K562 (cell line): ENCODE results near the gene HES5. TPM values are rescaled to one million over a fixed set of nuclear protein-coding genes. Genes with fewer than 3 reads are reported as not detected.
"Not testable (repeated sequence)": the region's sequence is repeated elsewhere in the genome, so short reads cannot be mapped to it uniquely, and the experiment has no call there.

Experiments used
- ATAC-seq: fragments of 200-7000 bp; cut with Tn5 transposase; 3 replicates; pipeline ENCODE4 v1.9.1; 2020; ENCODE audit warnings: moderate library complexity
- BruUV-seq: library from RNA; stranded (reverse); fragments of 400-500 nt; replicated peaks from 2 replicates; lab custom pipeline; 2021; lab: Mats Ljungman, UMichigan
- CTCF ChIA-PET: fragments of 300-600 bp; formaldehyde crosslinking; extraction: SDS; loops from one replicate; lab custom pipeline; 2021; ENCODE audit warnings: low intra/inter-chr PET ratio; lab: Yijun Ruan, JAX
- POLR2A ChIA-PET: fragments of 300-600, 350-650 bp; sonication (Branson Sonifier 250); formaldehyde crosslinking; extraction: SDS; loops from one replicate; lab custom pipeline; 2021; ENCODE audit warnings: antibody characterized with exemption, inconsistent platforms; lab: Yijun Ruan, JAX
- DNase-seq, 4 experiments: peaks; one replicate each; pipeline versions ENCODE4 v3.0.0 to v3.0.0-alpha.2; 2011 to 2018; ENCODE audit warnings: low spot score in 3 of 4, mixed read lengths in 3 of 4; ENCODE audit errors: extremely low read depth in 1 of 4
- FAIRE-seq: peaks from 2 replicates; lab custom pipeline; 2011; peaks lifted over from hg19 to GRCh38; lab: Jason Lieb, UNC
- H2AFZ ChIP-seq: 2 replicates; pipeline ENCODE4 v1.6.0; 2011; ENCODE audit warnings: low read depth, low read length, control low read depth, inconsistent platforms
- H3K27ac ChIP-seq: fragments of 200-600 bp; 3 replicates; pipeline ENCODE4 v1.8.0; 2011; ENCODE audit warnings: low read depth, mild to moderate bottlenecking, control low read depth, inconsistent platforms, low read length, moderate library complexity, mixed read lengths; ENCODE audit errors: extremely low read depth
- H3K27me3 ChIP-seq, 2 experiments: fragments of 300-600 bp in 1 of 2; 2 replicates in 1 of 2; 3 replicates in 1 of 2; pipeline versions ENCODE4 v1.6.0 to v1.8.0; 2011; ENCODE audit warnings: inconsistent platforms in 2 of 2, low read length in 2 of 2, mild to moderate bottlenecking in 1 of 2, mixed read lengths in 1 of 2, moderate library complexity in 1 of 2; ENCODE audit not compliant: control insufficient read depth in 2 of 2, insufficient read depth in 2 of 2
- H3K36me3 ChIP-seq: fragments of 300-600 bp; 3 replicates; pipeline ENCODE4 v1.8.0; 2011; ENCODE audit warnings: mild to moderate bottlenecking, low read length, inconsistent platforms; ENCODE audit not compliant: control insufficient read depth, insufficient read depth
- H3K4me1 ChIP-seq, 2 experiments: fragments of 200-600 bp in 1 of 2; replicated peaks in 1 of 2; 2 replicates in 1 of 2; 3 replicates in 1 of 2; pipeline versions ENCODE4 v1.5.1 to v1.8.0; 2011; ENCODE audit warnings: inconsistent platforms in 2 of 2, low read length in 2 of 2, mild to moderate bottlenecking in 1 of 2, mixed read lengths in 1 of 2, moderate library complexity in 1 of 2; ENCODE audit not compliant: control insufficient read depth in 2 of 2, insufficient read depth in 2 of 2
- H3K4me2 ChIP-seq: 2 replicates; pipeline ENCODE4 v1.6.1; 2011; ENCODE audit warnings: low read length, control low read depth, inconsistent platforms, mixed read lengths; ENCODE audit not compliant: insufficient read depth
- H3K4me3 ChIP-seq: fragments of 200-600 bp; sonication (generic), shearing (Covaris generic); 2 replicates; pipeline ENCODE4 v1.5.1; 2016; ENCODE audit warnings: control low read depth, inconsistent platforms
- H3K79me2 ChIP-seq: fragments of 200-600 bp; 3 replicates; pipeline ENCODE4 v1.8.0; 2011; ENCODE audit warnings: low read length, inconsistent platforms; ENCODE audit not compliant: control insufficient read depth, insufficient read depth
- H3K9ac ChIP-seq, 2 experiments: 2 replicates each; pipeline versions ENCODE4 v1.6.0 to v1.6.1; 2011; ENCODE audit warnings: low read depth in 2 of 2, low read length in 2 of 2, control low read depth in 1 of 2, inconsistent platforms in 1 of 2, mild to moderate bottlenecking in 1 of 2, mixed read lengths in 1 of 2; ENCODE audit not compliant: insufficient read depth in 1 of 2
- H3K9me1 ChIP-seq: one replicate; pipeline ENCODE4 v1.6.0; 2011; ENCODE audit warnings: inconsistent platforms, mild to moderate bottlenecking, low read length, moderate library complexity; ENCODE audit not compliant: control insufficient read depth, insufficient read depth
- H3K9me3 ChIP-seq: replicated peaks from 2 replicates; pipeline ENCODE4 v1.5.1; 2011; ENCODE audit warnings: low read depth, low read length, inconsistent platforms; ENCODE audit not compliant: control insufficient read depth, insufficient read depth
- H4K20me1 ChIP-seq: replicated peaks from 2 replicates; pipeline ENCODE4 v1.6.1; 2011; ENCODE audit warnings: low read length, inconsistent platforms, mixed read lengths; ENCODE audit not compliant: control insufficient read depth, insufficient read depth
- HDAC6 ChIP-seq: IDR thresholded peaks from 2 replicates; pipeline ENCODE4 v1.6.1; 2012; ENCODE audit warnings: low read depth, mild to moderate bottlenecking, control low read depth, inconsistent platforms, low read length, moderate library complexity
- WGBS: fragments of 100-300 bp; shearing (Covaris generic); methylation state at CpG from one replicate; pipeline ENCODE4 v1.1.6; 2016; ENCODE audit warnings: low coverage, mixed read lengths; ENCODE audit not compliant: insufficient coverage; ENCODE audit errors: missing lambda C conversion rate; 5-methylcytosine and 5-hydroxymethylcytosine counted together
- in situ Hi-C: fragments of 300-500 bp; cut with MboI; formaldehyde crosslinking; loops from 4 replicates; pipeline ENCODE4 v1.15.0; 2018; ENCODE audit warnings: inconsistent platforms, mixed read lengths
- intact Hi-C: fragments of 100-400 bp; cut with micrococcal nuclease; formaldehyde crosslinking; loops from 2 replicates; pipeline ENCODE4 v1.14.2; 2022
- polyA plus RNA-seq, 8 experiments: library from polyadenylated mRNA; depleted of rRNA in 4 of 8; stranded (reverse) in 5 of 8; unstranded in 3 of 8; fragments of >200 nt; fragmentation: Nextera tagmentation in 2 of 8; fragmentation: Illumina TruSeq in 1 of 8; extraction: Ambion mirVana in 2 of 8; extraction: Trizol in 1 of 8; gene quantifications; 2 replicates each; pipeline versions ENCODE4 v1.2.1 to v1.2.3, GENCODE V29; 2011 to 2014; ENCODE audit warnings: inconsistent platforms in 1 of 8, missing spikeins in 1 of 8
- total RNA-seq, 7 experiments: library from RNA; depleted of rRNA in 6 of 7; stranded (reverse); fragments of >200 nt in 6 of 7; fragmentation: Illumina TruSeq in 2 of 7; extraction: Trizol in 2 of 7; gene quantifications; 2 replicates each; pipeline versions ENCODE4 v1.2.1 to v1.2.3, GENCODE V29; 2011 to 2021; ENCODE audit warnings: low replicate concordance in 1 of 7
- TF ChIP-seq, protein P1 (sequence below): fragments of 450-650 bp; formaldehyde crosslinking; IDR thresholded peaks from 2 replicates; pipeline ENCODE4 v1.4.0; 2022; ENCODE audit warnings: missing genetic modification characterization

The HES5 gene
- total and polyA plus RNA-seq, 9 of the 15 experiments (the other 6 are each of a cell fraction or from before 2014, with no cell fraction given) = not detected

DNA sequence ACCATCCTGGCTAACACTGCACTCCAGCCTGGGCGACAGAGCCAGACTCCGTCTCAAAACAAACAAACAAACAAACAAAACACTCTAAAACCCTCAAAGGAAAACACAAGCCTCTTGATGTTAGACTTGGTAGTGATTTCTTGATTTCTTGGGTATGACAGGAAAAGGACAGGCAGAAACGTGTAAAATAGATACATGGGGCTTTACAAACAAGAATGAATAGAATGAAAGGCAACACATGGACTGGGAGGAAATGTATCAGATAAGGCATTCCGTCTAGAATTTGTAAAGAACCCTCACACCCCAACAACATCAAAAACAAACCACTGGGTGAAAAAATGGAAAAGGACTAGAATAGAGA lies 48.7 kb upstream of the HES5 start:
- 35% methylated on average over 4 of the region's 4 CpGs for WGBS
- in situ Hi-C loops = no loop called here
- ATAC-seq = no peak

DNA sequence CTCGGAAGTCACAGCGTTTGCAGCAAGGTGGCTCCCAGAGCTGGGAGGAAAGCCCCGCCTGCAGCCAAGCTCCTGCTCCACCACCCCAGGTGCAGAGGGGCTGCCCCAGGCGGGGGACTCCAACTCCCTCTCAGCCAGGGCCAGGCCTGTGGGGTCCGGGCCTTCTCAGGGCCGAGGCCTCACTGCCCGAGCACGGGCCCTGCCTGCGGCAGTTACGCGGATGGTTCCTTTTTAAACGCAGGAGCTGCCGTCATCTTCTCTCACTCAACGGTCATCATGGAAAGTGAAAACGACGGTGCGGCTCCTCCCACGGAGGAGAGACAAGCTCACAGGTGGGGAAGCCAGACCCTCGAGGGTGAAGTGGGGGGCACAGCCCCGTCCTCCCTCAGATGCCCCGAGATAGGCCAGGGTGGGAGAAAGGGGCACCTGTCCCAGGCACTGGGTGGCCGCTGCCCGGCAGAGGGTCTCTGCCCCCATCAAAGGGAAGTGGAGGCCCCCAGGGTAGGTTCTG lies 47.6 kb upstream of the HES5 start:
- H3K36me3 ChIP-seq, H3K27ac ChIP-seq, H3K9me3 ChIP-seq, CTCF ChIA-PET, BruUV-seq, in situ Hi-C loops, H4K20me1 ChIP-seq, intact Hi-C loops, H3K9ac ChIP-seq, H3K79me2 ChIP-seq, ATAC-seq, H2AFZ ChIP-seq, H3K9me1 ChIP-seq, FAIRE-seq, H3K4me2 ChIP-seq, DNase-seq, H3K4me3 ChIP-seq: not testable (repeated sequence)
- H3K27me3 ChIP-seq = peaks cover 29 to 48% of the 10 kb centered on the region in 2 experiments
- 51% methylated on average over 10 of the region's 23 CpGs for WGBS
- POLR2A ChIA-PET = interaction anchor here (0.6 kb wide), 1 partner anchor 31 kb away, joined by 3 read pairs; no protein-coding TSS in a partner anchor
- H3K4me1 ChIP-seq = peaks cover 11 to 27% of the 10 kb centered on the region in 2 experiments; a peak in 4 of 5 replicates

More for the DNA sequence above, 48.7 kb upstream of the HES5 start:
- POLR2A ChIA-PET = no interaction called here
- intact Hi-C loops = no loop called here
- H3K27ac ChIP-seq = no peak overlapping the region
- peaks cover 14 to 31% of the 10 kb centered on the region in 2 experiments; a peak in 4 of 5 replicates for H3K4me1 ChIP-seq
- DNase-seq = no peak
- TF ChIP-seq, protein P1, sequence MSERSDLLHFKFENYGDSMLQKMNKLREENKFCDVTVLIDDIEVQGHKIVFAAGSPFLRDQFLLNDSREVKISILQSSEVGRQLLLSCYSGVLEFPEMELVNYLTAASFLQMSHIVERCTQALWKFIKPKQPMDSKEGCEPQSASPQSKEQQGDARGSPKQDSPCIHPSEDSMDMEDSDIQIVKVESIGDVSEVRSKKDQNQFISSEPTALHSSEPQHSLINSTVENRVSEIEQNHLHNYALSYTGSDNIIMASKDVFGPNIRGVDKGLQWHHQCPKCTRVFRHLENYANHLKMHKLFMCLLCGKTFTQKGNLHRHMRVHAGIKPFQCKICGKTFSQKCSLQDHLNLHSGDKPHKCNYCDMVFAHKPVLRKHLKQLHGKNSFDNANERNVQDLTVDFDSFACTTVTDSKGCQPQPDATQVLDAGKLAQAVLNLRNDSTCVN (CRISPR knock-in tag) = 0 out of 2 replicates have a peak, but pooled peaks have one; percentile 47
- no peak for TF ChIP-seq HDAC6
- TF ChIP-seq, all 486 proteins: peak for 1
- peaks cover 21 to 40% of the 10 kb centered on the region in 2 experiments for H3K27me3 ChIP-seq
- peaks cover 2% of the 10 kb centered on the region; the same call in 1 of the 2 replicates for H3K9me3 ChIP-seq
- H2AFZ ChIP-seq = peak overlapping the region; percentile 83
- no peak for FAIRE-seq
- H3K9ac ChIP-seq = no peak overlapping the region
- H3K9me1 ChIP-seq = no peaks in the 10 kb centered on the region
- no TSS peak for BruUV-seq
- H3K4me3 ChIP-seq = no peak overlapping the region
- H4K20me1 ChIP-seq = no peaks in the 10 kb centered on the region
- no peaks in the 10 kb centered on the region for H3K79me2 ChIP-seq
- no peaks in the 10 kb centered on the region for H3K36me3 ChIP-seq
- H3K4me2 ChIP-seq = no peak overlapping the region
- CTCF ChIA-PET = interaction anchor here (0.6 to 0.7 kb wide), 2 partner anchors 164 to 432 kb away, joined by 3 read pairs; no protein-coding TSS in a partner anchor
